GM12872 (cell line): Measurements from ENCODE around the gene ENTREP1.

Experiments used
- TF ChIP-seq, protein P1 (sequence below): IDR thresholded peaks from 3 replicates; pipeline ENCODE4 v1.5.1; 2011; ENCODE audit warnings: low read depth, mild to moderate bottlenecking, low read length, moderate library complexity; ENCODE audit not compliant: insufficient read depth

The ENTREP1 gene

DNA sequence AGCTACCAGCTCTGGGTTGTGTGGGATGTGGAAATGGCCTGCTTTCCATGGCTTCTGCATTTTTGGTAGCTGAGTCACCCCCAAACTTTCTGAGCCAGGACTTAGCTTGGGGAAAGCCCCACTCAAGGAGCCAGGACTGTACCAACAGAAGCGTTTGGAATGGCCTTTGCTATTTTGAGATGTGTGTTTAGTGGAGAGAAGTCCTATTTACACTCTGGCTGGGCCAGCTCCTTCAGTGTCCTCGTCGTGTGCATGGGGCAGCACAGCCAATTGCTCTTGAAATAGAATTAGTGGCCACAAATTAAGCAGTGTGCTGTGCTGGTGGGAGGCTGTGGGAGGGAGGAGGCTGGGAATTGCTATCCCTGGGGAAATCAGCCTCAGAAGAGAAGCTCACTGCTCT, 51.6 kb downstream of the ENTREP1 start:
- TF ChIP-seq, protein P1, sequence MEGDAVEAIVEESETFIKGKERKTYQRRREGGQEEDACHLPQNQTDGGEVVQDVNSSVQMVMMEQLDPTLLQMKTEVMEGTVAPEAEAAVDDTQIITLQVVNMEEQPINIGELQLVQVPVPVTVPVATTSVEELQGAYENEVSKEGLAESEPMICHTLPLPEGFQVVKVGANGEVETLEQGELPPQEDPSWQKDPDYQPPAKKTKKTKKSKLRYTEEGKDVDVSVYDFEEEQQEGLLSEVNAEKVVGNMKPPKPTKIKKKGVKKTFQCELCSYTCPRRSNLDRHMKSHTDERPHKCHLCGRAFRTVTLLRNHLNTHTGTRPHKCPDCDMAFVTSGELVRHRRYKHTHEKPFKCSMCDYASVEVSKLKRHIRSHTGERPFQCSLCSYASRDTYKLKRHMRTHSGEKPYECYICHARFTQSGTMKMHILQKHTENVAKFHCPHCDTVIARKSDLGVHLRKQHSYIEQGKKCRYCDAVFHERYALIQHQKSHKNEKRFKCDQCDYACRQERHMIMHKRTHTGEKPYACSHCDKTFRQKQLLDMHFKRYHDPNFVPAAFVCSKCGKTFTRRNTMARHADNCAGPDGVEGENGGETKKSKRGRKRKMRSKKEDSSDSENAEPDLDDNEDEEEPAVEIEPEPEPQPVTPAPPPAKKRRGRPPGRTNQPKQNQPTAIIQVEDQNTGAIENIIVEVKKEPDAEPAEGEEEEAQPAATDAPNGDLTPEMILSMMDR: no peak

DNA sequence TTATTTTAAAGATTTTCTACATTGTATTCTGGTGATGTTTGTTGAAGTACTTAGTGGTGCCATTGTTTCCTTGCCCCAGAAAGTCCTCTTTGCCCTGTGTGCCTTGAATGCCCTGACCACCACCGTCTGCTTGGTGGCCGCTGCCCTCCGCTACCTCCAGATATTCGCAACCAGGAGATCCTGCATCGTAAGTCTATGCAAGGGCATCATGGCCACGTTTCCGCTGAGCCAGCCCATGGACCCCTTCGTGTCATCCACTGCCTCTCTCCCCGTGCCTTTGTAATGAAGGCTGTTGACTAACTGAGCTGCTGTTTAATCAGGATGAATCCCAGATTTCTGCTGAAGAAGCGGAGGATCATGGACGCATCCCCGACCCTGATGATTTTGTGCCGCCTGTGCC, 52.3 kb downstream of the ENTREP1 start:
- TF ChIP-seq, protein P1: no peak

DNA sequence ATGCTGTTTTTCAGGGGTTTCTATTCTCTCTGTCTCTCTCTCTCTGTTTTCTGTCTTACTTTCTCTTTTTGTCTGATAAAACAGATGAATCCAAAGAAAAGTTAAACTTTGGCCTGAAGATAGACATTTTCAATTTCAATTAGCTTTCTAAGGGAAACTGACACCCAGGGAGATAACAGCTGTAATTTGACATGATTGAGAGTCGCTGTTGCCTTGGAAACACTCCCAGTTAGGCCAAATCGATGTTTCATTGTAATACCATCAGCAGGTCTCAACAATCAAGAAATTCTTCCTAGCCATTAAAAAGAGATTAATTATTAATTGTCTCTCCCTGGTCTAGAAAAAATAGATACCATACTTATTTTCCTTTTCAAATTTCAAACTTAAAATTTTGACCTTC, 53.0 kb downstream of the ENTREP1 start:
- TF ChIP-seq, protein P1: no peak

DNA sequence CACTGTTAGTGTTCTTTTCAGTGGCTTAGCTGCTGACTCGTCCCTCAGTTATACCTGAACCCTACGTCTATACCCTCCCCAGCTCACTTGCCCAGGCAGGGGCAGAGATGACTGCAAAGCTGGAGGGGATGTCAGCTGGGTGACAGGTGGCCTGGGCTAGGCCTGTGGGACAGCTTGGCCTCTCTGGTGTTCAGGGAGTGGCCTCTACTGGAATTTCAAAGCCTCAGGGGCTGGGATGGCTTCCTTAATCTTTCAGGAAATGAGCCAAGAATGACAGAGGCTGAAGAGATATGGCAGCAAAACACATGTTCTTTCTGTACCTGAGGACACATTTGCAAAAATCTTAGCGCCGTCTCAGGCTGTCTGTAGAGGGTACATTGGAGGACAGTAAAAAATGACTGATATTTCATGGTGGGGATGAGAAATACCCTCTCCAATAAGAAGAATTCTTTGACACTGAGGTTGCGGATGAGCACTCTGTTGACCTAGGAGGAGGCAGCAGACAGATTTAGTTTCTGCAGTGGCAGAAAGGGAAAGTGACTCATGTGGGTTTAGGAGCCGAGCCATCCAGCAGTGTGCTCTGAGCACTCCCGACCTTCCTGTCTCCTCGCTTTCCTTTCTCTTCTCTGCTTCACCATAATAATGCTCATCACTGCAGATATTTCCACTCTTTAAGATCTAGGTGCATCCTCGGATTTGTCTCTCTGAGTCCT, 54.4 kb downstream of the ENTREP1 start:
- TF ChIP-seq, protein P1: no peak

DNA sequence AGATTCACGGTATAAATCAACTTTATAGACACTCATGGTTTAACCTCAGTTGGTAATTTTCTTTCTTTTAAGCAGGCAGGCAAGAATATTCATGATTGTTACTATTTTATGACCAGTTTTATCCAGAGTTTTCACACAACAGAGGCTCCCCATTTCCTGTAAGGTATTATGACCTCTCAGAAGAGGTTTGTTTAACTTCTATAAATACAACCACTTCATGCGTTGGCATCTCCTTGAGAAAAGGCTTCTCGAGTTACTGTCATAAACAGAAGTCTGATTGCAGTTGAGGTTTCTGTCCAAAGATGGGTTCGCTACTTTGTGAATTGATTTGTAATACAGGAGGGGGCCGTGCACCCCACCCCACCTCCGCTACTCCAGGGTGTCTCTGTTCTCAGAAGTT, 55.3 kb downstream of the ENTREP1 start:
- TF ChIP-seq, protein P1: no peak

DNA sequence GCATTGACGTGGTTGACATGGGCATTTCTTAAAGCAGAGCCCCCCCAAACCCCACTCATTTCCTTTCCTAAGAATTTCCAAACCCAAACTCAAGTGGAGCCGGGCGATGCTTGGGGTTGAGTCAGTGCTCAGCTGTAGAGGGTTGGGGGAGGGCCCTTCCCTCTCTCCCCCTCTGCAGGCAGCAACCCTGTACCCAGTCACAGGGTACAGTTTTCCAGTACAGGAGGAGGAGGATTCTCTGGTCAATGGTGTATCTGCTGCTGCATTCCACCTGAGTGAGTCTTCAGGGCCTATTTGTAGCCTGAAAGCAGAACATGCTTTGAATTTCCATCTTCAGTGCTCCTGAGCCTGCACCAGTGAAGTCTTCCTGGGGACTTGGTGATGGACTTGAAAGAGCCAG, 55.8 kb downstream of the ENTREP1 start:
- TF ChIP-seq, protein P1: no peak

DNA sequence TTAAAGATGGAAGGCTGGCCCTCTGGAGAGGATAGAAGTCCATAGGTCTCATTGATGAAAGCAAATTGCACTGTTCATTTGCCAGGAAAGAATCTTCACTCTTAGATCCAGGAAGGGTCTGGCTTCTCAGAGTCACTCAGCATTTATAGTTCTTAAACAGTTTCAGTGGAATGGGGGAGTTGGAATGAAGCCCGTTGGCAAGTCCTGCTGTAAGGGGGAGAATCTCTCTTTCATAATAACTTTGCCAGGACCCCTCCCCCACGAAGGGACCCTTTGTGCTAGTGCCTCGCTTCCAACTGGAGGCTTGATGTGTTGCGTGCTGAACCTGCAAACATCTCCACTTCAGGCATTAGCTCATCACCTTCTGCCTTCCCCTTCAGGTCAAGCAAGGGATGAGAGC, 57.1 kb downstream of the ENTREP1 start:
- TF ChIP-seq, protein P1: no peak
